ENCODE data around the gene ATG10. TPM values are rescaled to one million over a fixed set of nuclear protein-coding genes. Genes with fewer than 3 reads are reported as not detected.

ATG10 gene
- total and polyA plus RNA-seq, 2 of the 8 experiments (the other 6 are each of a cell fraction or from before 2014, with no cell fraction given) = 3.7 to 8.8 TPM

- Histone ChIP-seq H4K91ac (replicated peaks; ENCODE audit: insufficient read length, low read length) (no peak overlapping the region), H3K79me1 (ENCODE audit: low read depth, low read length) (no peaks in the 10 kb centered on the region), H2BK20ac (ENCODE audit: low read length) (no peak overlapping the region), H3K9me3 (ENCODE audit: insufficient read depth in 2 of 2, low read depth in 1 of 2, low read length in 1 of 2) (no peaks in the 10 kb centered on the region), H3K18ac (ENCODE audit: extremely low read depth, low read length) (no peak overlapping the region), H3K23ac (ENCODE audit: insufficient read length) (no peak overlapping the region), H3K27ac (ENCODE audit: low read depth, low read length) (no peak overlapping the region), H3K4me3 (ENCODE audit: extremely low read depth in 1 of 4, insufficient read depth in 2 of 4, low read depth in 3 of 4, low read length in 4 of 4) (no peak overlapping the region), H3K27me3 (replicated peaks in 1 of 4; ENCODE audit: control insufficient read depth in 3 of 4, extremely low read depth in 1 of 4, insufficient read depth in 3 of 4, low read length in 3 of 4) (no peaks in the 10 kb centered on the region), H3K9ac (replicated peaks in 1 of 4; ENCODE audit: extremely low read depth in 1 of 4, low read depth in 3 of 4, low read length in 3 of 4) (no peak overlapping the region), H4K8ac (ENCODE audit: extremely low read depth, insufficient read depth, low read length) (no peak overlapping the region), H3K79me2 (ENCODE audit: control insufficient read depth in 1 of 2, insufficient read depth in 2 of 2, low read length in 2 of 2) (no peaks in the 10 kb centered on the region), H3K4me2 (ENCODE audit: insufficient read depth in 1 of 2, low read depth in 2 of 2, low read length in 2 of 2) (no peak overlapping the region), H2BK120ac (replicated peaks; ENCODE audit: low read depth, low read length) (no peak overlapping the region), H3K56ac (replicated peaks; ENCODE audit: insufficient read length, low read depth, low read length) (no peak overlapping the region), H4K20me1 (replicated peaks in 1 of 2; ENCODE audit: control insufficient read depth in 1 of 2, insufficient read depth in 2 of 2, low read length in 2 of 2) (no peaks in the 10 kb centered on the region), H3K4ac (replicated peaks; ENCODE audit: insufficient read length, low read depth, low read length) (no peak overlapping the region), H3K23me2 (ENCODE audit: low read depth, low read length) (peaks cover 4% of the 10 kb centered on the region; the same call in 1 of the 2 replicates), H2BK15ac (ENCODE audit: low read length) (no peak overlapping the region), H2AFZ (ENCODE audit: low read length) (no peak overlapping the region), H3K14ac (ENCODE audit: insufficient read length) (no peak overlapping the region), H4K5ac (ENCODE audit: insufficient read length, low read depth, low read length) (no peak overlapping the region), H3K4me1 (replicated peaks in 1 of 4; ENCODE audit: control insufficient read depth in 3 of 4, insufficient read depth in 4 of 4, low read length in 3 of 4) (peaks cover 0 to 8% (median 1%) of the 10 kb centered on the region in 4 experiments; a peak in 1 of 7 replicates), H2AK5ac (ENCODE audit: low read depth, low read length) (no peak overlapping the region), H3K36me3 (ENCODE audit: control insufficient read depth in 2 of 4, insufficient read depth in 4 of 4, low read length in 3 of 4) (no peaks in the 10 kb centered on the region), H2BK12ac (ENCODE audit: low read depth, low read length) (no peak overlapping the region), H2BK5ac (ENCODE audit: low read depth, low read length) (no peak overlapping the region)
- DNase-seq (ENCODE audit: low read depth in 1 of 2, low spot score in 2 of 2) (no peak), FAIRE-seq (no peak)
- WGBS, 2 experiments (ENCODE audit: extremely low coverage in 1 of 2, insufficient coverage in 1 of 2, insufficient read length in 1 of 2, insufficient replicate concordance in 2 of 2, low coverage in 1 of 2, low lambda C conversion rate in 2 of 2, missing lambda C conversion rate in 1 of 2) = 96% methylated on average over 3 of the region's 3 CpGs; no CpG with 5 or more reads in 1 of the 2 experiments
- POLR2A ChIA-PET (ENCODE audit: partially characterized antibody) = no interaction called here
- CTCF ChIA-PET (ENCODE audit: partially characterized antibody) = interaction anchor here (0.6 to 1.4 kb wide), 2 partner anchors 113 to 220 kb away, joined by 3 read pairs; no protein-coding TSS in a partner anchor
- TF ChIP-seq ATF2 (IDR thresholded peaks at IDR 0.05; ENCODE audit: low read length) (no peak), YY1 (IDR thresholded peaks at IDR 0.05; ENCODE audit: low read depth, low read length) (no peak), NANOG (IDR thresholded peaks at IDR 0.05; ENCODE audit: insufficient read depth, low read depth, low read length, poor library complexity, severe bottlenecking) (no peak), SRF (IDR thresholded peaks at IDR 0.05; ENCODE audit: low read depth, low read length) (no peak), MAX (IDR thresholded peaks at IDR 0.05) (no peak), CBX8 (IDR thresholded peaks at IDR 0.05; ENCODE audit: borderline replicate concordance, low read depth, low read length) (no peak), RBBP5 (IDR thresholded peaks at IDR 0.05; ENCODE audit: borderline replicate concordance, low read depth, low read length) (no peak), KDM4A (IDR thresholded peaks at IDR 0.05; ENCODE audit: low read depth, low read length, severe bottlenecking) (no peak), HDAC2 (IDR thresholded peaks at IDR 0.05; ENCODE audit: borderline replicate concordance in 1 of 2, low read depth in 2 of 2, low read length in 2 of 2) (no peak), PHF8 (conservative IDR thresholded peaks at IDR 0.05; ENCODE audit: low read depth, low read length) (no peak), TEAD4 (IDR thresholded peaks at IDR 0.05; ENCODE audit: low read depth, low read length) (no peak), CEBPB (IDR thresholded peaks at IDR 0.05; ENCODE audit: low read depth, low read length) (no peak)
These were observed 2.6 kb upstream of the ATG10 start for GRCh38 chr5:81969226-81969625.

All from H1 (cell line).